HCT116 (cell line): ENCODE data around the gene ACSL6. TPM values are rescaled to one million over a fixed set of nuclear protein-coding genes. Genes with fewer than 3 reads are reported as not detected.

Experiments used
- ATAC-seq: fragments of 200-7000 bp; cut with Tn5 transposase; 2 replicates; pipeline ENCODE4 v1.9.1; 2020; ENCODE audit warnings: mild to moderate bottlenecking, moderate library complexity
- BruUV-seq: library from RNA; stranded (reverse); fragments of 400-500 nt; replicated peaks from 2 replicates; lab custom pipeline; 2021; lab: Mats Ljungman, UMichigan
- CTCF ChIA-PET: fragments of 300-600 bp; sonication (Branson Sonifier 250); formaldehyde crosslinking; loops from one replicate; lab custom pipeline; 2021; ENCODE audit warnings: antibody characterized with exemption; lab: Charles Lee
- POLR2A ChIA-PET: fragments of 300-600, 350-600 bp; sonication (Branson Sonifier 250); formaldehyde crosslinking; loops from one replicate; lab custom pipeline; 2021; ENCODE audit warnings: antibody characterized with exemption; lab: Charles Lee
- RAD21 ChIA-PET, 2 experiments: fragments of 300-600 bp; sonication (Branson Sonifier 250); formaldehyde crosslinking; loops; one replicate each; lab custom pipeline; 2023; ENCODE audit warnings: low total read pairs in 2 of 2; ENCODE audit not compliant: uncharacterized antibody in 2 of 2, unreplicated experiment in 2 of 2, low non-redundant PET in 1 of 2; lab: Charles Lee
- DNase-seq: peaks from one replicate; pipeline ENCODE4 v3.0.0-alpha.2; 2010; ENCODE audit warnings: low read depth, low spot score
- H2AFZ ChIP-seq: fragments of 200-600 bp; shearing (Covaris generic), sonication (generic); 2 replicates; pipeline ENCODE4 v1.6.1; 2017; ENCODE audit warnings: low read depth, mixed run types, mixed read lengths, antibody characterized with exemption, low read length; ENCODE audit not compliant: poor library complexity, severe bottlenecking
- H3K27ac ChIP-seq: 2 replicates; pipeline ENCODE4 v1.5.1; 2012; ENCODE audit warnings: low read depth, low read length
- H3K27me3 ChIP-seq: fragments of 200-600 bp; sonication (generic); 2 replicates; pipeline ENCODE4 v1.6.1; 2016; ENCODE audit warnings: mixed run types, low read length, mixed read lengths; ENCODE audit not compliant: insufficient read depth
- H3K36me3 ChIP-seq, 2 experiments: fragments of 200-500 bp in 1 of 2; fragments of 200-600 bp in 1 of 2; sonication (Bioruptor generic) in 1 of 2; sonication (generic) in 1 of 2; 2 replicates each; pipeline versions ENCODE4 v1.5.1 to v1.6.1; 2014 to 2016; ENCODE audit warnings: low read length in 2 of 2, inconsistent platforms in 1 of 2, mixed read lengths in 1 of 2, mixed run types in 1 of 2; ENCODE audit not compliant: insufficient read depth in 2 of 2, control insufficient read depth in 1 of 2
- H3K4me1 ChIP-seq, 2 experiments: fragments of 200-600 bp in 1 of 2; sonication (generic) in 1 of 2; 2 replicates each; pipeline versions ENCODE4 v1.5.1 to v1.6.1; 2012 to 2017; ENCODE audit warnings: low read length in 2 of 2, inconsistent platforms in 1 of 2, mild to moderate bottlenecking in 1 of 2, mixed read lengths in 1 of 2, mixed run types in 1 of 2, moderate library complexity in 1 of 2; ENCODE audit not compliant: insufficient read depth in 2 of 2, control insufficient read depth in 1 of 2
- H3K4me2 ChIP-seq: fragments of 200-600 bp; sonication (generic); 2 replicates; pipeline ENCODE4 v1.6.1; 2017; ENCODE audit warnings: mixed run types, low read length, mixed read lengths
- H3K4me3 ChIP-seq, 2 experiments: fragments of 200-600 bp in 1 of 2; sonication (generic) in 1 of 2; replicated peaks in 1 of 2; 2 replicates each; pipeline ENCODE4 v1.5.1; 2011 to 2016; ENCODE audit warnings: low read length in 2 of 2, control low read depth in 1 of 2, low read depth in 1 of 2, mild to moderate bottlenecking in 1 of 2, mixed read lengths in 1 of 2, mixed run types in 1 of 2
- H3K79me2 ChIP-seq: fragments of 200-600 bp; sonication (generic); 2 replicates; pipeline ENCODE4 v1.6.1; 2017; ENCODE audit warnings: mild to moderate bottlenecking, mixed run types, low read length, moderate library complexity, mixed read lengths; ENCODE audit not compliant: insufficient read depth
- H3K9ac ChIP-seq: fragments of 200-600 bp; sonication (generic); 2 replicates; pipeline ENCODE4 v1.6.1; 2016; ENCODE audit warnings: low read length, mixed read lengths
- H3K9me2 ChIP-seq: fragments of 200-600 bp; sonication (generic), shearing (Covaris generic); 2 replicates; pipeline ENCODE4 v1.6.1; 2017; ENCODE audit warnings: mixed run types, mild to moderate bottlenecking, moderate library complexity; ENCODE audit not compliant: insufficient read depth
- H3K9me3 ChIP-seq, 2 experiments: fragments of 200-500 bp in 1 of 2; fragments of 200-600 bp in 1 of 2; sonication (Bioruptor generic) in 1 of 2; sonication (generic) in 1 of 2; 2 replicates each; pipeline ENCODE4 v1.6.1; 2014 to 2017; ENCODE audit warnings: low read length in 2 of 2, mixed read lengths in 2 of 2, inconsistent platforms in 1 of 2, low read depth in 1 of 2, mild to moderate bottlenecking in 1 of 2, mixed run types in 1 of 2, moderate library complexity in 1 of 2; ENCODE audit not compliant: control insufficient read depth in 1 of 2, insufficient read depth in 1 of 2
- H4K20me1 ChIP-seq: fragments of 200-600 bp; sonication (generic), shearing (Covaris generic); 2 replicates; pipeline ENCODE4 v1.6.1; 2017; ENCODE audit warnings: mixed run types, mild to moderate bottlenecking, moderate library complexity; ENCODE audit not compliant: insufficient read depth
- CEBPB ChIP-seq: IDR thresholded peaks from 2 replicates; pipeline ENCODE4 v1.6.1; 2012; ENCODE audit warnings: low read depth
- SIN3A ChIP-seq: IDR thresholded peaks from 2 replicates; pipeline ENCODE4 v1.6.1; 2012; ENCODE audit warnings: low read depth
- ZBTB33 ChIP-seq: IDR thresholded peaks from 2 replicates; pipeline ENCODE4 v1.6.1; 2011; ENCODE audit warnings: mild to moderate bottlenecking, low read length, moderate library complexity; ENCODE audit not compliant: insufficient replicate concordance; ENCODE audit errors: extremely low read depth
- intact Hi-C: fragments of 100-400 bp; cut with micrococcal nuclease; formaldehyde crosslinking; loops from 2 replicates; pipeline ENCODE4 v1.10.0; 2022
- total RNA-seq: library from RNA; stranded (reverse); gene quantifications from one replicate; pipeline ENCODE4 v1.2.1, GENCODE V29; 2021; ENCODE audit not compliant: unreplicated experiment

Gene ACSL6
- total RNA-seq, 1 experiment from 2014 or later, result 2.3 TPM

GRCh38 chr5:131942016-131942415 is 69.4 kb downstream of the ACSL6 start:
- POLR2A ChIA-PET, result no interaction called here

GRCh38 chr5:131939690-131940345 is 71.6 kb downstream of the ACSL6 start:
- no peaks in the 10 kb centered on the region for H3K27me3 ChIP-seq
- no peak overlapping the region for H3K4me3 ChIP-seq
- H2AFZ ChIP-seq, result no peak overlapping the region
- ChIA-PET RAD21 (no interaction called here), CTCF (no interaction called here), POLR2A (no interaction called here)
- ATAC-seq (no peak), DNase-seq (no peak)
- H3K27ac ChIP-seq, result no peak overlapping the region
- H3K9ac ChIP-seq, result no peak overlapping the region
- no peaks in the 10 kb centered on the region for H3K4me1 ChIP-seq
- H4K20me1 ChIP-seq, result no peaks in the 10 kb centered on the region
- no peaks in the 10 kb centered on the region for H3K36me3 ChIP-seq
- BruUV-seq, result no TSS peak
- no peaks in the 10 kb centered on the region for H3K9me3 ChIP-seq
- H3K4me2 ChIP-seq, result no peak overlapping the region
- intact Hi-C loops, result no loop called here
- no peaks in the 10 kb centered on the region for H3K9me2 ChIP-seq
- H3K79me2 ChIP-seq, result no peaks in the 10 kb centered on the region
- no peak for TF ChIP-seq ZBTB33

More at GRCh38 chr5:131942016-131942415, 69.4 kb downstream of the ACSL6 start:
- RAD21 ChIA-PET, result no interaction called here
- CTCF ChIA-PET, result no interaction called here
- H3K9me2 ChIP-seq, result no peaks in the 10 kb centered on the region
- no peaks in the 10 kb centered on the region for H3K27me3 ChIP-seq
- TF ChIP-seq SIN3A (no peak), CEBPB (no peak)
- TF ChIP-seq, all 23 proteins: peak for 0
- no TSS peak for BruUV-seq
- intact Hi-C loops, result no loop called here
- Histone ChIP-seq H3K27ac (no peak overlapping the region), H3K9me3 (no peaks in the 10 kb centered on the region), H3K4me2 (no peak overlapping the region), H2AFZ (no peak overlapping the region), H4K20me1 (no peaks in the 10 kb centered on the region), H3K9ac (no peak overlapping the region), H3K36me3 (no peaks in the 10 kb centered on the region), H3K4me1 (no peaks in the 10 kb centered on the region), H3K79me2 (no peaks in the 10 kb centered on the region), H3K4me3 (no peak overlapping the region)
- no peak for ATAC-seq
- no peak for DNase-seq
